HG03097 (cell line): ENCODE results near the gene ATP2A1.
"Not testable (repeated sequence)": the region's sequence is repeated elsewhere in the genome, so short reads cannot be mapped to it uniquely, and the experiment has no call there.

Experiments
- ATAC-seq: cut with Tn5 transposase; IDR thresholded peaks from one replicate; pipeline ENCODE4 v1.9.1; 2021; ENCODE audit not compliant: unreplicated experiment, low FRiP score

The ATP2A1 gene

GRCh38 chr16:28932339-28933141 lies 54.3 kb downstream of the ATP2A1 start:
- no peak for ATAC-seq

DNA sequence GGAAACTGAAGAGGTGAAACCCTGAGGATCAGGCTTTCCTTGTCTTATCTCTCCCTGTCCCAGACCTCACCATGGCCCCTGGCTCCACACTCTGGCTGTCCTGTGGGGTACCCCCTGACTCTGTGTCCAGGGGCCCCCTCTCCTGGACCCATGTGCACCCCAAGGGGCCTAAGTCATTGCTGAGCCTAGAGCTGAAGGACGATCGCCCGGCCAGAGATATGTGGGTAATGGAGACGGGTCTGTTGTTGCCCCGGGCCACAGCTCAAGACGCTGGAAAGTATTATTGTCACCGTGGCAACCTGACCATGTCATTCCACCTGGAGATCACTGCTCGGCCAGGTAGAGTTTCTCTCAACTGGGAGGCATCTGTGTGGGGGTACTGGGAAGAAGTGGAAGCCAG lies 54.9 kb downstream of the ATP2A1 start:
- ATAC-seq, result no peak

GRCh38 chr16:28935346-28935745 lies 57.1 kb downstream of the ATP2A1 start:
- ATAC-seq, result no peak

- ATAC-seq, result peak; percentile 55
Observed at GRCh38 chr16:28935924-28936783, 57.9 kb downstream of the ATP2A1 start.

- ATAC-seq, result no peak
Observed at GRCh38 chr16:28936784-28937155, 58.5 kb downstream of the ATP2A1 start.

DNA sequence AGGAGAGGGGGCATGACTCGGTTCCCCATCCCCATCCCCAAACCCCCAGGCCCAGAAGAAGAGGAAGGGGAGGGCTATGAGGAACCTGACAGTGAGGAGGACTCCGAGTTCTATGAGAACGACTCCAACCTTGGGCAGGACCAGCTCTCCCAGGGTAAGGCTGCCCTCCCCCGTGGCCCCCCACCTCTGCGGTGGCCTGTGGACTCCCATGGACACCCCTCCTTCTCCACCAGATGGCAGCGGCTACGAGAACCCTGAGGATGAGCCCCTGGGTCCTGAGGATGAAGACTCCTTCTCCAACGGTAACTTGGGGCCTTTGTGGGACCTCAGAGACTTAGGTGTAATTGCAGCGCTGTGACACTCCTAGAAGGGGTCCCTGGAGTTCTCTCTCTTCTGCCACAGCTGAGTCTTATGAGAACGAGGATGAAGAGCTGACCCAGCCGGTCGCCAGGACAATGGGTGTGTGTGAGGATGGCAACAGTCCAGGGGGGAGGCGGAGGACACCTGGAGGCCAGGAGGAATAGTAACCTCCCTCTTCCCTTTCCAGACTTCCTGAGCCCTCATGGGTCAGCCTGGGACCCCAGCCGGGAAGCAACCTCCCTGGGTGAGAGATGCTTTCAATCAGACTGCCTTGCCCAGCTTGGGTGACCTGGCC lies 59.1 kb downstream of the ATP2A1 start:
- no peak for ATAC-seq

DNA sequence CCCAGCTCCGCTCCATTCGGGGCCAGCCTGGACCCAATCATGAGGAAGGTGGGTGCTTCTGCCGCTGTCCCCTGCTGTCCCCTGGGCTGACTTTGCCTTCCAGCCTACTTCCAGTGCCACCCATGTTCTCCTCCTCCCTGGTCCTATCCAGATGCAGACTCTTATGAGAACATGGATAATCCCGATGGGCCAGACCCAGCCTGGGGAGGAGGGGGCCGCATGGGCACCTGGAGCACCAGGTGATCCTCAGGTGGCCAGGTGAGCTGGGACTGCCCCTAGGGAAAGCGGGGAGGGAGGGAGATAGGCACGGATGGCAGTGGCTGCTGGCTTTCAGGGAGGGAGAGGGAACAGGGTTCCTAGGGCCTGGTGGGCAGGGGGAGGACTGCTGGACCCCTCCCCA lies 60.4 kb downstream of the ATP2A1 start:
- ATAC-seq, result no peak

GRCh38 chr16:28939825-28940224 lies 61.5 kb downstream of the ATP2A1 start:
- ATAC-seq, result not testable (repeated sequence)

- no peak for ATAC-seq
Observed at GRCh38 chr16:28943281-28943680, 65.0 kb downstream of the ATP2A1 start.

GRCh38 chr16:28946681-28947080 lies 68.4 kb downstream of the ATP2A1 start:
- ATAC-seq, result no peak

DNA sequence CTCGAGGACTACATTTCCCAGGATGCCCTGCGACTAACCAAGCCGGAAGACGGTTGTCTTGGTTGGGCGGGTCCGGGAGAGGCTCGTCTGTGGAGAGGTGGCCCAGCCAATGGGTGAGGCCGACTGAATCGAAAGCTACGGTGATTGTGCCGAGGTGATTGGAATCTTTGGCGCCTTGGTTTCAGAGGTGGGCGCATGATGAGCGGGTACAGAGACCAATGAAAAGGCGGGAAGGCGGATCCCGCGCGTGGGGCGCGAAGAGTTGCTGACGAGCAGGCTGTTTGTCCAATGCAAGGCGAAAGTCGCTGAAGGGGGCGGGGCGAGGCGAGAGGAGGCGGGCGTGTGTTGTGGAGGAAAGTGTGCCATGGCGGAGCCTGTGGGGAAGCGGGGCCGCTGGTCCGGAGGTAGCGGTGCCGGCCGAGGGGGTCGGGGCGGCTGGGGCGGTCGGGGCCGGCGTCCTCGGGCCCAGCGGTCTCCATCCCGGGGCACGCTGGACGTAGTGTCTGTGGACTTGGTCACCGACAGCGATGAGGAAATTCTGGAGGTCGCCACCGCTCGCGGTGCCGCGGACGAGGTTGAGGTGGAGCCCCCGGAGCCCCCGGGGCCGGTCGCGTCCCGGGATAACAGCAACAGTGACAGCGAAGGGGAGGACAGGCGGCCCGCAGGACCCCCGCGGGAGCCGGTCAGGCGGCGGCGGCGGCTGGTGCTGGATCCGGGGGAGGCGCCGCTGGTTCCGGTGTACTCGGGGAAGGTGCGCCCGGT lies 72.5 kb downstream of the ATP2A1 start, which contains the start of gene NFATC2IP:
Gene NFATC2IP, plus strand, starts transcription at position 290 of the 762 bp plus-strand sequence. Its CDS starts 75 bp downstream, at position 365.
- ATAC-seq, result peak; percentile 92

DNA sequence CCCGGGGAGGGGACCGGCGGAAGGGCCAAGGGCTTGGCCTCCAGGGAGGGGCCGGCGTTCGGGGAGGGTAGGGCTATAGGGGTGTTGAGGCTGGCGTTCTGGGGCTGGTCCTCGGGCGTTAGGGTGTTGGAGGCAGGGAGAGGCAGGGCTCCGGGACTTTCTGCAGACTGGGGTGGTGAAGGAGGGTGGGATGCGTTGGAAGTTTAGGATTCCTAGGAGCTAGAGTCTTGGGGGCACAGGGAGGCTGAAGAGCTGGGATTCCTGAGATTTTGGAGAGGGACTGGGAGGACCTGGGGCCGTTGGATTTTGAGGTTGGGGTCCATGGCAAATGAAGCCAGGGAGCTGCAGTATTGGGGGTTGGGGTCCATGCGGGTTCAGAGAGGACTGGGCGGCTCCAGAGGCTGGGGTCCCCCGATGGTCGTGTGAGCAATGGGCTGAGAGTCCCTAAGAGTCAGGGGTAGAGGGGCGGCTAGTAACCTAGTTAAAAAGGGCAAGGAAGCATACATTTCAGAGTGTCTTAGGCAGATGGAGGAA lies 73.2 kb downstream of the ATP2A1 start:
- no peak for ATAC-seq
